Mucosa of descending colon (tissue), 3 donors: ENCODE measurements around the gene ZBTB34. TPM values are rescaled to one million over a fixed set of nuclear protein-coding genes. Genes with fewer than 3 reads are reported as not detected.

Source experiments
- ATAC-seq: fragments of 200-7000 bp; cut with Tn5 transposase; one replicate; pipeline ENCODE4 v1.9.1; 2020; ENCODE audit warnings: mild to moderate bottlenecking, moderate library complexity
- DNase-seq, 3 donors: peaks; one replicate each; pipeline ENCODE4 v3.0.0-alpha.2; 2020
- H3K36me3 ChIP-seq: fragments of 200-600 bp; one replicate; pipeline ENCODE4 v1.8.0; 2021; ENCODE audit warnings: low read depth, mild to moderate bottlenecking
- H3K4me1 ChIP-seq: fragments of 200-600 bp; one replicate; pipeline ENCODE4 v1.8.0; 2021; ENCODE audit warnings: low read depth, mild to moderate bottlenecking
- H3K4me3 ChIP-seq: fragments of 200-600 bp; one replicate; pipeline ENCODE4 v1.8.0; 2021; ENCODE audit warnings: mild to moderate bottlenecking
- H3K9me3 ChIP-seq: fragments of 200-600 bp; one replicate; pipeline ENCODE4 v1.8.0; 2021; ENCODE audit warnings: mild to moderate bottlenecking
- CTCF ChIP-seq: fragments of 200-600 bp; IDR thresholded peaks from one replicate; pipeline ENCODE4 v1.8.0; 2022; ENCODE audit warnings: antibody characterized with exemption, mild to moderate bottlenecking
- intact Hi-C, 2 donors: fragments of 100-400 bp; cut with DNase I in 1 of 2; cut with micrococcal nuclease in 1 of 2; formaldehyde crosslinking; loops; one replicate each; pipeline versions ENCODE4 v1.11.0 to v1.11.1; 2022; cut with DNase I, micrococcal nuclease
- total RNA-seq, 3 donors: library from RNA; stranded (reverse); fragmentation: NEBNext Ultra II Directional in 2 of 3; extraction: Animal tissue kit (Norgen Biotek cat#: 25700) in 2 of 3; gene quantifications; one replicate each; pipeline versions ENCODE4 v1.2.1 to v1.2.4, GENCODE V29; 2021 to 2023
- donor health status: DM: no; HTN: no; CAD: no; lungs with moderate emphysema.
- donor health status: DM: no; HTN: no; CAD: no.
- donor health status: DM: no; HTN: yes; CAD: no.

ZBTB34 gene
- total RNA-seq, 3 donors from 2014 or later: 7.7 to 12.3 (median 10.0) TPM

- DNase-seq (peak; percentile 93 to 97 (median 97)), ATAC-seq (peak; percentile 93)
- intact Hi-C loops: no loop called here
- H3K9me3 ChIP-seq: no peaks in the 10 kb centered on the region
- no peaks in the 10 kb centered on the region for H3K36me3 ChIP-seq
- H3K4me3 ChIP-seq: peak within 1 kb of the TSS; percentile 42
- TF ChIP-seq CTCF: no peak
- peaks cover 8% of the 10 kb centered on the region for H3K4me1 ChIP-seq
These were observed 54.2 kb downstream of the ZBTB34 start, which contains the start of gene RALGPS1 for GRCh38 chr9:126914458-126915280. Gene RALGPS1 (plus strand): TSS chr9:126914782. CDS start chr9:126962290, 47,508 bp downstream.

DNA sequence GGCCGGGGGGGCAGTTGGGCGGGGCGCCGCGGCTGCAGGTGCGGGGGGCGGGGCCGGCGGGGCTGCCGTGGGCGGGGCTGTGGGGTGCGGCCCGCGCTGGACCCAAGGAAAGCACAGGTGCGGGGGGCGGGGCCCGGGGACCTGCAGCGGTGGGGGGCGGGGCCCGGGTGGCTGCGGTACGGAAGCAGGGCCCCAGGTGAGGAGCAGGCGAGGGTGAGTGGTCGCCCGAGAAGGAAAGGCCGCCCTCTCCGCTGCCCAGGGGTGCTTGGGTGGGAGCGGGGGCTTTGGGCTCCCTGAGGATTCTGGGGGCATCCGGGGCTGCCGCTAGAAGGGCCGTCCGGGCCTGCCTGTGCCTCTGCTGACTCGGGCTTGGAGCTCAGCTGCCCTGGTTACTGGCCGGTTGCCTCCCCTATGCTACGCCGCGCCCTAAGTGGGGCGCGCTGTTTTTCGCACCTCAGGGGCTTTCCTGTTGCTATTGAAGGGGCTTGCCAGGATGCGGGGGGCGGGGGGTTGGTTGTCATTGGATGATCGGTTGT is 54.9 kb downstream of the ZBTB34 start:
- no peaks in the 10 kb centered on the region for H3K36me3 ChIP-seq
- TF ChIP-seq CTCF: no peak
- H3K4me3 ChIP-seq: peak overlapping the region; percentile 42
- ATAC-seq (peak; percentile 87), DNase-seq (peak; percentile 91 to 95 (median 92))
- intact Hi-C loops: no loop called here
- H3K4me1 ChIP-seq: peaks cover 8% of the 10 kb centered on the region
- no peaks in the 10 kb centered on the region for H3K9me3 ChIP-seq

- ATAC-seq (no peak), DNase-seq (peak in 1 of 3 donors; percentile 35)
- intact Hi-C loops: no loop called here
- Histone ChIP-seq H3K36me3 (no peaks in the 10 kb centered on the region), H3K4me3 (no peak overlapping the region), H3K9me3 (no peaks in the 10 kb centered on the region), H3K4me1 (peaks cover 8% of the 10 kb centered on the region)
- no peak for TF ChIP-seq CTCF
These were observed 55.6 kb downstream of the ZBTB34 start for GRCh38 chr9:126915846-126916543.

- TF ChIP-seq CTCF: no peak
- H3K36me3 ChIP-seq: no peaks in the 10 kb centered on the region
- H3K4me3 ChIP-seq: no peak overlapping the region
- H3K4me1 ChIP-seq: peaks cover 8% of the 10 kb centered on the region
- ATAC-seq (no peak), DNase-seq (no peak)
- intact Hi-C loops: no loop called here
- no peaks in the 10 kb centered on the region for H3K9me3 ChIP-seq
These were observed 56.5 kb downstream of the ZBTB34 start for GRCh38 chr9:126916909-126917308.

- H3K36me3 ChIP-seq: no peaks in the 10 kb centered on the region
- H3K4me1 ChIP-seq: peaks cover 8% of the 10 kb centered on the region
- TF ChIP-seq CTCF: no peak
- DNase-seq (no peak), ATAC-seq (no peak)
- H3K4me3 ChIP-seq: no peak overlapping the region
- intact Hi-C loops: no loop called here
- H3K9me3 ChIP-seq: no peaks in the 10 kb centered on the region
These were observed 58.8 kb downstream of the ZBTB34 start for GRCh38 chr9:126919193-126919592.
